ENCODE measurements around the gene ZSWIM3. TPM values are rescaled to one million over a fixed set of nuclear protein-coding genes. Genes with fewer than 3 reads are reported as not detected.
"Not testable (repeated sequence)": the region's sequence is repeated elsewhere in the genome, so short reads cannot be mapped to it uniquely, and the experiment has no call there.

The ZSWIM3 gene
- total RNA-seq, 4 donors from 2014 or later = 1.3 to 3.3 (median 2.1) TPM

- no peak for ATAC-seq
- Histone ChIP-seq H3K36me3 (peaks cover 0 to 9% of the 10 kb centered on the region in 2 donors), H3K4me1 (no peaks in the 10 kb centered on the region), H3K9me3 (no peaks in the 10 kb centered on the region), H3K27me3 (no peaks in the 10 kb centered on the region), H3K27ac (no peak overlapping the region), H3K4me3 (no peak overlapping the region)
- TF ChIP-seq, protein P1, sequence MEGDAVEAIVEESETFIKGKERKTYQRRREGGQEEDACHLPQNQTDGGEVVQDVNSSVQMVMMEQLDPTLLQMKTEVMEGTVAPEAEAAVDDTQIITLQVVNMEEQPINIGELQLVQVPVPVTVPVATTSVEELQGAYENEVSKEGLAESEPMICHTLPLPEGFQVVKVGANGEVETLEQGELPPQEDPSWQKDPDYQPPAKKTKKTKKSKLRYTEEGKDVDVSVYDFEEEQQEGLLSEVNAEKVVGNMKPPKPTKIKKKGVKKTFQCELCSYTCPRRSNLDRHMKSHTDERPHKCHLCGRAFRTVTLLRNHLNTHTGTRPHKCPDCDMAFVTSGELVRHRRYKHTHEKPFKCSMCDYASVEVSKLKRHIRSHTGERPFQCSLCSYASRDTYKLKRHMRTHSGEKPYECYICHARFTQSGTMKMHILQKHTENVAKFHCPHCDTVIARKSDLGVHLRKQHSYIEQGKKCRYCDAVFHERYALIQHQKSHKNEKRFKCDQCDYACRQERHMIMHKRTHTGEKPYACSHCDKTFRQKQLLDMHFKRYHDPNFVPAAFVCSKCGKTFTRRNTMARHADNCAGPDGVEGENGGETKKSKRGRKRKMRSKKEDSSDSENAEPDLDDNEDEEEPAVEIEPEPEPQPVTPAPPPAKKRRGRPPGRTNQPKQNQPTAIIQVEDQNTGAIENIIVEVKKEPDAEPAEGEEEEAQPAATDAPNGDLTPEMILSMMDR (IDR thresholded peaks at IDR 0.05 in 4 of 5, conservative IDR thresholded peaks at IDR 0.05 in 1 of 5) = no peak
- TF ChIP-seq POLR2A (IDR thresholded peaks at IDR 0.05) = no peak
- no peak for DNase-seq
- intact Hi-C loops (cut with DNase I; ENCODE audit: low total_unique reads) (no loop called here), in situ Hi-C loops (cut with MboI; ENCODE audit: low sequenced_read_pairs in 4 of 4) (no loop called here)
These were observed 15.2 kb downstream of the ZSWIM3 start for GRCh38 chr20:45872626-45873025.

DNA sequence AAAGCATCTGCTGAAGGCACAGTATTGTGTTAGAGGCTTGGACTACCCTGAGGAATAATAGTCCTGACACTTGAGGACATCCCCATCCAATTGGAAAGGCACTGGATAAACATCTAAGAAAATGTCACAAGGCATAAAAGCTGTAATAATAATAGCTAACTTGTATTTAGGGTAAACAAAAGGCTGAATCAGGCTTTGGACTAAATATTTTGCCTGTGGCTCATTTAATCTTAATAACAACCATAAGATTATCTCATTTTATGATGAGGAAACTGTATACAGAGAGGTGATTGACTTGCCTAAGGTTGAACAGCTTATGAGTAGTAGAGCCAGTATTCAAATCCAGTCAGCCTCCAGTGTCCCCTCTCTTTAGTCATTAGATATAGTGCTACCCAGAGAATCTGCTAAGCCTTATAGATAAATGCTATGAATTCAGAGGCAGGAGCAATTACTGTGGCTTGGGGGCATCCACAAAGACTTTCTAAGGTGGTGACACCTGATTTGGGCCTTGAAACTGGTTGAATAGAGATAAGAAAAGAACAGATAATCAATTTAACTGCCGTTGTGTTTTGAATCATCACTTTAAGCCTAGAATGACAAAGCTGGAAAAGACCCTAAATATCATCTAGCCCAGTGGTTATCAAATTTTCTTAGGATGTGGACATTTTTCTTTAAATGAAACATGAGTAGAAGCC, 16.1 kb downstream of the ZSWIM3 start:
- no peak overlapping the region for H3K4me3 ChIP-seq
- in situ Hi-C loops (cut with MboI; ENCODE audit: low sequenced_read_pairs in 4 of 4) = no loop called here

DNA sequence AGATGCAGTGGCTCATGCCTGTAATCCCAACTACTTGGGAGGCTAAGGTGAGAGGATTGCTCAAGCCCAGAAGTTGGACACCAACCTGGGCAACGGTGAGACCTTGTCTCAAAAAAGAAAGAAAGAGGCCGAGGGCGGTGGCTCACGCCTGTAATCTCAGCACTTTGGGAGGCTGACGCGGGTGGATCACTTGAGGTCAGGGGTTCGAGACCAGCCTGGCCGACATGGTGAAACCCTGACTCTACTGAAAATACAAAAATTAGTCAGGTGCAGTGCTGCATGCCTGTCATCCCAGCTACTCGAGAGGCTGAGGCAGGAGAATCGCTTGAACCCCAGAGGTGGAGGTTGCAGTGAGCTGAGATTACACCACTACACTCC, 16.7 kb downstream of the ZSWIM3 start:
- H3K27me3 ChIP-seq; DNase-seq; H3K4me1 ChIP-seq; in situ Hi-C loops (cut with MboI; ENCODE audit: low sequenced_read_pairs in 4 of 4); H3K4me3 ChIP-seq; ATAC-seq; H3K9me3 ChIP-seq; H3K27ac ChIP-seq; intact Hi-C loops (cut with DNase I; ENCODE audit: low total_unique reads): not testable (repeated sequence)
- peaks cover 0 to 18% of the 10 kb centered on the region in 2 donors for H3K36me3 ChIP-seq

More for the DNA sequence above, 16.1 kb downstream of the ZSWIM3 start:
- intact Hi-C loops (cut with DNase I; ENCODE audit: low total_unique reads) = no loop called here
- DNase-seq (no peak), ATAC-seq (no peak)
- H3K27me3 ChIP-seq = no peaks in the 10 kb centered on the region
- no peak overlapping the region for H3K27ac ChIP-seq
- TF ChIP-seq, protein P1 (IDR thresholded peaks at IDR 0.05 in 4 of 5, conservative IDR thresholded peaks at IDR 0.05 in 1 of 5) = no peak
- TF ChIP-seq POLR2A (IDR thresholded peaks at IDR 0.05) = no peak
- no peaks in the 10 kb centered on the region for H3K4me1 ChIP-seq
- H3K9me3 ChIP-seq = no peaks in the 10 kb centered on the region
- H3K36me3 ChIP-seq = peaks cover 0 to 18% of the 10 kb centered on the region in 2 donors

- intact Hi-C loops (cut with DNase I; ENCODE audit: low total_unique reads) = no loop called here
- in situ Hi-C loops (cut with MboI; ENCODE audit: low sequenced_read_pairs in 4 of 4) = no loop called here
- DNase-seq = no peak
- ATAC-seq = no peak
- H3K27me3 ChIP-seq = no peaks in the 10 kb centered on the region
- no peaks in the 10 kb centered on the region for H3K9me3 ChIP-seq
- H3K4me3 ChIP-seq = no peak overlapping the region
- no peak overlapping the region for H3K27ac ChIP-seq
- H3K36me3 ChIP-seq = peaks cover 0 to 18% of the 10 kb centered on the region in 2 donors
- TF ChIP-seq POLR2A (IDR thresholded peaks at IDR 0.05) = no peak
- TF ChIP-seq, protein P1 (IDR thresholded peaks at IDR 0.05 in 4 of 5, conservative IDR thresholded peaks at IDR 0.05 in 1 of 5) = no peak
- no peaks in the 10 kb centered on the region for H3K4me1 ChIP-seq
These were observed 17.2 kb downstream of the ZSWIM3 start for GRCh38 chr20:45874576-45874975.

DNA sequence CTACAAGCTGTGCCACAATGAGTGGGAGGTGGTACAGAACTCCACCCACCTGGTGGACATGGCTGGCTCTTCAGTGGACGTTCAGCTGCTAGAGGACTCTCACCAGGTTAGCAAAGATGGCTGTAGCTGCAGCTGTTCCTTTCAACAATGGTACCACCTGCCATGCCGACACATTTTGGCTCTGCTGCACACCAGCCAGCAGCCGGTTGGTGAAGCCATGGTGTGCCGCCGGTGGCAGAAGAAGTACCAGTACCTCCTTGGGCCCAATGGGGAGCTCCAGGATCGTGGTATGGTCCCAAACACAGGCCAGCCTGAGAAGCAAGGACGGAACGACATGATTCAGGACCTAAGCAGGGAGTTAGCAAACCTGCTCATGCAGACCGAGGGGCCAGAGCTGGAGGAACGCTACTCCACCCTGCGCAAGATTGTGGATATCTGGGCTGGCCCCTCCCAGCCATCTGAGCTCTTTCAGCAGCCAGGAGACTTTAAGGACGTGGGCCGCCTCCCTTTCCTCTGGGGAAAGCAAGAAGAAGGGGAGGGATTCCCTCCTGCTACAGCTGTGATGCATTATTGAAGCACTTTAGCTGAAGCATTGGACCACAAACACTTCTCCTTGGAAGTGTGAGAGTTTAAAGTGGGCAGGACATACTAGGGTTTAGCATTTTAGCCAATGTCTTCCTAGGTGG, 20.8 kb downstream of the ZSWIM3 start:
- Histone ChIP-seq H3K4me3 (no peak overlapping the region), H3K36me3 (peaks cover 0 to 25% of the 10 kb centered on the region in 2 donors), H3K9me3 (no peaks in the 10 kb centered on the region), H3K27ac (no peak overlapping the region), H3K27me3 (no peaks in the 10 kb centered on the region), H3K4me1 (peaks cover 9 to 13% of the 10 kb centered on the region in 2 donors)
- TF ChIP-seq, protein P1 (IDR thresholded peaks at IDR 0.05 in 4 of 5, conservative IDR thresholded peaks at IDR 0.05 in 1 of 5) = no peak
- no peak for TF ChIP-seq POLR2A (IDR thresholded peaks at IDR 0.05)
- DNase-seq = no peak
- no peak for ATAC-seq
- in situ Hi-C loops (cut with MboI; ENCODE audit: low sequenced_read_pairs in 4 of 4) = no loop called here
- intact Hi-C loops (cut with DNase I; ENCODE audit: low total_unique reads) = no loop called here

All from gastrocnemius medialis (tissue), 4 donors.